Liver (tissue), 9 donors: Measurements from ENCODE around the gene MAP4K3. TPM values are rescaled to one million over a fixed set of nuclear protein-coding genes. Genes with fewer than 3 reads are reported as not detected.

Source experiments
- DNase-seq: peaks from one replicate; pipeline ENCODE4 v3.0.0-alpha.2; 2017; ENCODE audit warnings: low spot score
- H3K27ac ChIP-seq, 2 donors: one replicate each; pipeline ENCODE4 v1.7.0; 2013; ENCODE audit warnings: inconsistent platforms in 2 of 2, low read length in 2 of 2, control low read depth in 1 of 2, low read depth in 1 of 2, mild to moderate bottlenecking in 1 of 2
- H3K27me3 ChIP-seq, 4 donors: one replicate each; pipeline versions ENCODE4 v1.6.1 to v1.7.0; 2013; ENCODE audit warnings: low read length in 3 of 4, inconsistent platforms in 1 of 4, mild to moderate bottlenecking in 1 of 4, moderate library complexity in 1 of 4; ENCODE audit not compliant: control insufficient read depth in 4 of 4, insufficient read depth in 4 of 4
- H3K36me3 ChIP-seq, 4 donors: one replicate each; pipeline versions ENCODE4 v1.6.1 to v1.7.0; 2013; ENCODE audit warnings: low read length in 3 of 4, mild to moderate bottlenecking in 3 of 4, low read depth in 1 of 4, moderate library complexity in 1 of 4; ENCODE audit not compliant: control insufficient read depth in 4 of 4, insufficient read depth in 3 of 4
- H3K4me1 ChIP-seq, 4 donors: one replicate each; pipeline versions ENCODE4 v1.6.1 to v1.7.0; 2013; ENCODE audit warnings: low read length in 3 of 4, mild to moderate bottlenecking in 3 of 4, moderate library complexity in 1 of 4; ENCODE audit not compliant: control insufficient read depth in 4 of 4, insufficient read depth in 4 of 4
- H3K4me3 ChIP-seq, 3 donors: one replicate each; pipeline versions ENCODE4 v1.6.1 to v1.7.0; 2013; ENCODE audit warnings: low read length in 3 of 3, control low read depth in 1 of 3, low read depth in 1 of 3, mild to moderate bottlenecking in 1 of 3
- H3K9ac ChIP-seq, 2 donors: one replicate each; pipeline ENCODE4 v1.7.0; 2013; ENCODE audit warnings: low read length in 2 of 2, mild to moderate bottlenecking in 2 of 2, moderate library complexity in 2 of 2, control low read depth in 1 of 2, low read depth in 1 of 2
- H3K9me3 ChIP-seq, 4 donors: one replicate each; pipeline versions ENCODE4 v1.6.1 to v1.7.0; 2013; ENCODE audit warnings: low read length in 3 of 4; ENCODE audit not compliant: control insufficient read depth in 4 of 4
- ATF3 ChIP-seq: IDR thresholded peaks from 2 replicates; pipeline ENCODE4 v1.6.1; 2016; ENCODE audit warnings: antibody characterized with exemption
- CTCF ChIP-seq: fragments of 150-350 bp; IDR thresholded peaks from 2 replicates; pipeline ENCODE4 v1.5.1; 2017; ENCODE audit warnings: improper control_type of control experiment, low read depth, low read length; ENCODE audit not compliant: missing input control
- EGR1 ChIP-seq, 2 donors: IDR thresholded peaks; 2 replicates each; pipeline ENCODE4 v1.6.1; 2016 to 2018; ENCODE audit warnings: antibody characterized with exemption in 2 of 2, low read depth in 2 of 2
- FOXA1 ChIP-seq: IDR thresholded peaks from 2 replicates; pipeline ENCODE4 v1.6.1; 2016; ENCODE audit warnings: antibody characterized with exemption
- FOXA2 ChIP-seq: IDR thresholded peaks from 2 replicates; pipeline ENCODE4 v1.6.1; 2016; ENCODE audit warnings: antibody characterized with exemption
- GABPA ChIP-seq, 2 donors: IDR thresholded peaks in 1 of 2; conservative IDR thresholded peaks in 1 of 2; 2 replicates each; pipeline ENCODE4 v1.6.1; 2016; ENCODE audit warnings: antibody characterized with exemption in 2 of 2, mild to moderate bottlenecking in 1 of 2, moderate library complexity in 1 of 2
- HNF4A ChIP-seq, 2 donors: conservative IDR thresholded peaks; 2 replicates each; pipeline ENCODE4 v1.6.1; 2016; ENCODE audit warnings: antibody characterized with exemption in 2 of 2, mild to moderate bottlenecking in 2 of 2
- HNF4G ChIP-seq: IDR thresholded peaks from 2 replicates; pipeline ENCODE4 v1.6.1; 2016; ENCODE audit warnings: antibody characterized with exemption
- JUND ChIP-seq, 2 donors: IDR thresholded peaks; 2 replicates each; pipeline ENCODE4 v1.6.1; 2016; ENCODE audit warnings: antibody characterized with exemption in 2 of 2
- MAX ChIP-seq: IDR thresholded peaks from 2 replicates; pipeline ENCODE4 v1.6.1; 2016; ENCODE audit warnings: antibody characterized with exemption
- NR2F2 ChIP-seq: IDR thresholded peaks from 2 replicates; pipeline ENCODE4 v1.6.1; 2016; ENCODE audit warnings: antibody characterized with exemption
- RAD21 ChIP-seq, 2 donors: IDR thresholded peaks; 2 replicates each; pipeline ENCODE4 v1.6.1; 2016; ENCODE audit warnings: antibody characterized with exemption in 2 of 2, mild to moderate bottlenecking in 2 of 2
- REST ChIP-seq: IDR thresholded peaks from 2 replicates; pipeline ENCODE4 v1.6.1; 2016; ENCODE audit warnings: antibody characterized with exemption, mild to moderate bottlenecking
- RXRA ChIP-seq, 2 donors: IDR thresholded peaks; 2 replicates each; pipeline ENCODE4 v1.6.1; 2017 to 2018; ENCODE audit warnings: antibody characterized with exemption in 2 of 2, mild to moderate bottlenecking in 1 of 2
- SP1 ChIP-seq: IDR thresholded peaks from 2 replicates; pipeline ENCODE4 v1.6.1; 2018; ENCODE audit warnings: antibody characterized with exemption, mild to moderate bottlenecking
- TAF1 ChIP-seq: conservative IDR thresholded peaks from 2 replicates; pipeline ENCODE4 v1.6.1; 2016; ENCODE audit warnings: antibody characterized with exemption, mild to moderate bottlenecking
- YY1 ChIP-seq: IDR thresholded peaks from 2 replicates; pipeline ENCODE4 v1.6.1; 2016; ENCODE audit warnings: antibody characterized with exemption, mild to moderate bottlenecking
- WGBS: extraction: QIAGEN DNeasy Blood & Tissue Kit; methylation state at CpG from one replicate; pipeline ENCODE4 v1.1.7; 2013; 5-methylcytosine and 5-hydroxymethylcytosine counted together
- polyA plus RNA-seq, 2 donors: library from polyadenylated mRNA; stranded (reverse) in 1 of 2; unstranded in 1 of 2; fragments of 200-250 nt in 1 of 2; fragments of >200 nt in 1 of 2; fragmentation: Nextera tagmentation in 1 of 2; extraction: Ambion mirVana in 1 of 2; gene quantifications; one replicate each; pipeline versions ENCODE4 v1.2.1 to v1.2.3, GENCODE V29; 2013 to 2015
- total RNA-seq, 2 donors: library from RNA; depleted of rRNA; stranded (reverse); fragments of >200 nt; gene quantifications; one replicate each; pipeline ENCODE4 v1.2.3, GENCODE V29; 2014
- donor health status: healthy.
- donor health status: healthy.
- donor health status: healthy.
- donor health status: healthy.
- donor health status: healthy.

Gene MAP4K3
- total and polyA plus RNA-seq, 4 donors = 6.2 to 23.8 (median 10.9) TPM

- TF ChIP-seq GABPA (IDR thresholded peaks at IDR 0.05 in 1 of 2, conservative IDR thresholded peaks at IDR 0.05 in 1 of 2) = no peak
- TF ChIP-seq RAD21 (IDR thresholded peaks at IDR 0.05) = no peak
- no peak for TF ChIP-seq FOXA1
- no peak for TF ChIP-seq SP1
- TF ChIP-seq JUND (IDR thresholded peaks at IDR 0.05) = no peak
- TF ChIP-seq YY1 = no peak
- no peak for TF ChIP-seq REST
- no peak for TF ChIP-seq FOXA2
- no peak overlapping the region for H3K9ac ChIP-seq
- no peak overlapping the region for H3K4me3 ChIP-seq
- H3K27me3 ChIP-seq = no peaks in the 10 kb centered on the region
- no peaks in the 10 kb centered on the region for H3K9me3 ChIP-seq
- peaks cover 0 to 12% (median 4%) of the 10 kb centered on the region in 4 donors for H3K4me1 ChIP-seq
- no peaks in the 10 kb centered on the region for H3K36me3 ChIP-seq
- DNase-seq = no peak
- 81% methylated on average over 3 of the region's 3 CpGs for WGBS
- no peak overlapping the region for H3K27ac ChIP-seq
Measured at GRCh38 chr2:39408351-39409136, 28.5 kb downstream of the MAP4K3 start.

GRCh38 chr2:39407516-39408296 lies 29.4 kb downstream of the MAP4K3 start:
- H3K9ac ChIP-seq = no peak overlapping the region
- 96% methylated on average over 3 of the region's 3 CpGs for WGBS
- H3K4me3 ChIP-seq = no peak overlapping the region
- no peak overlapping the region for H3K27ac ChIP-seq
- no peak for DNase-seq
- no peaks in the 10 kb centered on the region for H3K36me3 ChIP-seq
- TF ChIP-seq EGR1 (IDR thresholded peaks at IDR 0.05; ENCODE audit: low read depth in 2 of 2) = no peak
- TF ChIP-seq SP1 = no peak
- H3K4me1 ChIP-seq = peaks cover 0 to 12% (median 1%) of the 10 kb centered on the region in 4 donors
- H3K9me3 ChIP-seq = no peaks in the 10 kb centered on the region
- no peaks in the 10 kb centered on the region for H3K27me3 ChIP-seq

- no peaks in the 10 kb centered on the region for H3K9me3 ChIP-seq
- no peak overlapping the region for H3K27ac ChIP-seq
- no peak for DNase-seq
- no peaks in the 10 kb centered on the region for H3K27me3 ChIP-seq
- no peak overlapping the region for H3K4me3 ChIP-seq
- WGBS = 90% methylated on average over 4 of the region's 4 CpGs
- no peaks in the 10 kb centered on the region for H3K36me3 ChIP-seq
- peaks cover 0 to 12% (median 1%) of the 10 kb centered on the region in 4 donors for H3K4me1 ChIP-seq
- H3K9ac ChIP-seq = no peak overlapping the region
- TF ChIP-seq TAF1 (no peak), HNF4A (conservative IDR thresholded peaks at IDR 0.05) (no peak), YY1 (no peak), SP1 (no peak), FOXA2 (no peak), NR2F2 (no peak), HNF4G (no peak), MAX (no peak), ATF3 (no peak), REST (no peak), JUND (IDR thresholded peaks at IDR 0.05) (no peak), FOXA1 (no peak), RXRA (IDR thresholded peaks at IDR 0.05) (no peak), CTCF (no peak)
Measured at GRCh38 chr2:39405364-39405763, 31.7 kb downstream of the MAP4K3 start.
